ENCODE results near the gene ACTBL2.
A peak's percentile ranks its signal among the peaks of the same experiment; 100 is the strongest.
"Not testable (repeated sequence)": the region's sequence is repeated elsewhere in the genome, so short reads cannot be mapped to it uniquely, and the experiment has no call there.

The ACTBL2 gene

GRCh38 chr5:57482671-57483106, at the start of gene ACTBL2:
TSS of gene ACTBL2 (minus strand) at chr5:57482811. CDS start at chr5:57482707, 104 bp downstream.
- FAIRE-seq (no peak), DNase-seq (ENCODE audit: low spot score) (peak; percentile 56)

GRCh38 chr5:57531333-57531732, 48.7 kb upstream of the ACTBL2 start:
- no peak for FAIRE-seq
- no peak for DNase-seq (ENCODE audit: low spot score)

GRCh38 chr5:57529864-57530263, 47.3 kb upstream of the ACTBL2 start:
- FAIRE-seq: no peak
- DNase-seq (ENCODE audit: low spot score): no peak

GRCh38 chr5:57527870-57528269, 45.3 kb upstream of the ACTBL2 start:
- no peak for DNase-seq (ENCODE audit: low spot score)
- no peak for FAIRE-seq

- no peak for DNase-seq (ENCODE audit: low spot score)
- FAIRE-seq: no peak
Measured at GRCh38 chr5:57524348-57525060, 41.9 kb upstream of the ACTBL2 start.

GRCh38 chr5:57522477-57522876, 39.9 kb upstream of the ACTBL2 start:
- not testable (repeated sequence) for FAIRE-seq

GRCh38 chr5:57518415-57518814, 35.8 kb upstream of the ACTBL2 start:
- not testable (repeated sequence) for FAIRE-seq; DNase-seq (ENCODE audit: low spot score)

More at GRCh38 chr5:57522477-57522876, 39.9 kb upstream of the ACTBL2 start:
- not testable (repeated sequence) for DNase-seq (ENCODE audit: low spot score)

GRCh38 chr5:57517250-57517649, 34.6 kb upstream of the ACTBL2 start:
- FAIRE-seq (no peak), DNase-seq (ENCODE audit: low spot score) (no peak)

GRCh38 chr5:57513785-57514184, 31.2 kb upstream of the ACTBL2 start:
- DNase-seq (ENCODE audit: low spot score) (no peak), FAIRE-seq (no peak)

GRCh38 chr5:57511321-57511720, 28.7 kb upstream of the ACTBL2 start:
- DNase-seq (ENCODE audit: low spot score) (no peak), FAIRE-seq (no peak)

- no peak for DNase-seq (ENCODE audit: low spot score)
- no peak for FAIRE-seq
Measured at GRCh38 chr5:57509501-57510260, 27.1 kb upstream of the ACTBL2 start.

- DNase-seq (ENCODE audit: low spot score) (no peak), FAIRE-seq (no peak)
Measured at GRCh38 chr5:57508211-57508610, 25.6 kb upstream of the ACTBL2 start.

- no peak for FAIRE-seq
- DNase-seq (ENCODE audit: low spot score): no peak
Measured at GRCh38 chr5:57505272-57506200, 22.9 kb upstream of the ACTBL2 start.

GRCh38 chr5:57504357-57504756, 21.7 kb upstream of the ACTBL2 start:
- no peak for FAIRE-seq

GRCh38 chr5:57503433-57503832, 20.8 kb upstream of the ACTBL2 start:
- FAIRE-seq: no peak
- DNase-seq (ENCODE audit: low spot score): no peak

More at GRCh38 chr5:57504357-57504756, 21.7 kb upstream of the ACTBL2 start:
- no peak for DNase-seq (ENCODE audit: low spot score)

- no peak for FAIRE-seq
- no peak for DNase-seq (ENCODE audit: low spot score)
Measured at GRCh38 chr5:57501414-57502201, 19.0 kb upstream of the ACTBL2 start.

- FAIRE-seq (peak; percentile 27), DNase-seq (ENCODE audit: low spot score) (peak; percentile 60)
Measured at GRCh38 chr5:57499262-57500050, 16.8 kb upstream of the ACTBL2 start.

GRCh38 chr5:57497733-57498132, 15.1 kb upstream of the ACTBL2 start:
- DNase-seq (ENCODE audit: low spot score) (no peak), FAIRE-seq (no peak)

GRCh38 chr5:57495285-57496086, 12.9 kb upstream of the ACTBL2 start:
- FAIRE-seq (peak; percentile 27), DNase-seq (ENCODE audit: low spot score) (peak; percentile 19)

Measured in urothelium cell line (cell line).